GM23248 (cell line): ENCODE data around the gene KATNB1. TPM values are rescaled to one million over a fixed set of nuclear protein-coding genes. Genes with fewer than 3 reads are reported as not detected.
A peak's percentile ranks its signal among the peaks of the same experiment; 100 is the strongest.

Experiments
- DNase-seq: peaks from one replicate; pipeline ENCODE4 v3.0.0-alpha.2; 2015
- H2AFZ ChIP-seq: fragments of 200-600 bp; sonication (generic); 2 replicates; pipeline ENCODE4 v1.6.1; 2016; ENCODE audit warnings: antibody characterized with exemption
- H3F3A ChIP-seq: fragments of 200-600 bp; sonication (generic); 2 replicates; pipeline ENCODE4 v1.6.1; 2016; ENCODE audit warnings: mild to moderate bottlenecking, antibody characterized with exemption, mixed run types; ENCODE audit not compliant: insufficient read depth
- H3K27ac ChIP-seq: fragments of 200-600 bp; sonication (generic); 2 replicates; pipeline ENCODE4 v1.5.1; 2016; ENCODE audit warnings: mild to moderate bottlenecking
- H3K27me3 ChIP-seq: fragments of 200-600 bp; sonication (generic); replicated peaks from 2 replicates; pipeline ENCODE4 v1.6.1; 2016; ENCODE audit warnings: mild to moderate bottlenecking; ENCODE audit not compliant: insufficient read depth
- H3K36me3 ChIP-seq: fragments of 200-600 bp; sonication (generic); 2 replicates; pipeline ENCODE4 v1.6.1; 2016; ENCODE audit warnings: low read depth, mild to moderate bottlenecking
- H3K4me1 ChIP-seq: fragments of 200-600 bp; sonication (generic); 2 replicates; pipeline ENCODE4 v1.6.1; 2016; ENCODE audit warnings: mild to moderate bottlenecking; ENCODE audit not compliant: insufficient read depth
- H3K4me2 ChIP-seq: fragments of 200-600 bp; sonication (generic); one replicate; pipeline ENCODE4 v1.6.1; 2016; ENCODE audit warnings: mild to moderate bottlenecking; ENCODE audit not compliant: unreplicated experiment
- H3K4me3 ChIP-seq: fragments of 200-600 bp; sonication (generic); 2 replicates; pipeline ENCODE4 v1.5.1; 2016; ENCODE audit warnings: mild to moderate bottlenecking
- H3K79me2 ChIP-seq: fragments of 200-600 bp; sonication (generic); 2 replicates; pipeline ENCODE4 v1.6.1; 2016; ENCODE audit warnings: mild to moderate bottlenecking; ENCODE audit not compliant: insufficient read depth
- H3K9ac ChIP-seq: fragments of 200-600 bp; sonication (generic); 2 replicates; pipeline ENCODE4 v1.6.1; 2016; ENCODE audit warnings: mild to moderate bottlenecking
- H3K9me2 ChIP-seq: fragments of 200-600 bp; sonication (generic); 2 replicates; pipeline ENCODE4 v1.6.1; 2016; ENCODE audit warnings: mixed run types, mild to moderate bottlenecking, moderate library complexity; ENCODE audit not compliant: insufficient read depth
- H3K9me3 ChIP-seq: fragments of 200-600 bp; sonication (generic); one replicate; pipeline ENCODE4 v1.6.1; 2017; ENCODE audit warnings: low read depth
- H4K20me1 ChIP-seq: fragments of 200-600 bp; sonication (generic); 2 replicates; pipeline ENCODE4 v1.6.0; 2016; ENCODE audit not compliant: insufficient read depth
- EZH2 ChIP-seq: fragments of 200-600 bp; sonication (generic); IDR thresholded peaks from 2 replicates; pipeline ENCODE4 v1.6.1; 2018; ENCODE audit warnings: antibody characterized with exemption, mild to moderate bottlenecking; ENCODE audit not compliant: insufficient read depth, poor library complexity, severe bottlenecking
- EZH2phosphoT487 ChIP-seq: fragments of 200-600 bp; sonication (generic); IDR thresholded peaks from 2 replicates; pipeline ENCODE4 v1.6.1; 2018; ENCODE audit warnings: antibody characterized with exemption, moderate library complexity, mild to moderate bottlenecking, low read depth; ENCODE audit not compliant: insufficient read depth
- WGBS, 2 experiments: methylation state at CpG; one replicate each; pipeline ENCODE4 v1.1.6; 2015 to 2017; ENCODE audit warnings: low lambda C conversion rate in 2 of 2, low coverage in 1 of 2; ENCODE audit errors: missing lambda C conversion rate in 2 of 2; 5-methylcytosine and 5-hydroxymethylcytosine counted together
- in situ Hi-C: fragments of 300-500 bp; cut with MboI; formaldehyde crosslinking; loops from 2 replicates; pipeline ENCODE4 v1.15.0; 2020
- polyA plus RNA-seq: library from polyadenylated mRNA; unstranded; fragments of >200 nt; fragmentation: Nextera tagmentation; extraction: Ambion mirVana; gene quantifications from 2 replicates; pipeline ENCODE4 v1.2.1, GENCODE V29; 2016
- total RNA-seq: library from RNA; depleted of rRNA; stranded (reverse); fragments of >200 nt; shearing (Covaris generic); gene quantifications from 2 replicates; pipeline ENCODE4 v1.2.3, GENCODE V29; 2014

KATNB1 gene
- total and polyA plus RNA-seq, 2 experiments from 2014 or later = 19.3 to 20.2 TPM

DNA sequence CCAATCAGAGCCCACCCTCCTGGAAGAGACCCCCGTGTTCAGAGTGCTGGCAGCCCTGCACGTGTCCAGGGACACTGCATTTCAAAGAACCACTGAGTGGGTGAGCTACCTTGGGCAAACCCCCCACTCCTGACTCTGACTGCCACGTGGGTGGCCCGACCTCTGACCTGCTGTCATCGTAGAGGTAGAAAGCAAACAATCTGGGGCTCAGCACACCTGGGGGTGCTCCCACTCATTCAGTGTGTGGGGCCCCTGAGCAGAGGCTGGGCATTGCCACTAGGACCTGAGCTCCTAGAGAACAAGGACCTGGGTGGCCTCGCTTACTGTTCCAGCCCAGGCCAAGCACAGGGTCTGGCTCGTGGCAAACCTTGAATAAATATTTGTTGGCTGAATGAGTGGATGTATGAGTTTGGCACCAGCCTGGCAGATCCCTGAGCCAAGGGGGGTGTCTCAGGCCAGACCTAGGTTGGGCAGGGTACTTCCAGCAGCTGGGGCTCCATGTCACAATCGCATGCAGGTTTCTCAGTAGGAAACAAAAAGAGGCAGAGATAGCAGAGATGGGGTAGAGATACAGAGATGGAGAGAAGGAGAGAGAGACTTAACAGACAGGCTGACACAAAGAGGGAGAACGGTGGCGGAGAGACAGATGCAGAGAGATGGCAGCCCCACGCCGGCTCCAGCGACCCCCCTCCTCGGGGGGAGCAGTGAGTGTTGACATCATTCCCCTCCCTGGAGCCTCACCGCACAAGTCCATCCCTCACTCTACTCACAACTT, 46.4 kb upstream of the KATNB1 start:
- Histone ChIP-seq H3K36me3 (no peaks in the 10 kb centered on the region), H3K9ac (no peak overlapping the region), H3K79me2 (no peaks in the 10 kb centered on the region), H2AFZ (no peak overlapping the region), H3K4me1 (no peaks in the 10 kb centered on the region), H3K27ac (no peak overlapping the region), H3K27me3 (no peaks in the 10 kb centered on the region; the same call in 1 of the 2 replicates), H4K20me1 (no peaks in the 10 kb centered on the region), H3K4me2 (no peak overlapping the region), H3K4me3 (no peak overlapping the region), H3K9me2 (no peaks in the 10 kb centered on the region), H3F3A (no peaks in the 10 kb centered on the region), H3K9me3 (no peaks in the 10 kb centered on the region)
- WGBS, 2 experiments = 35 to 37% methylated on average over 14 to 15 of the region's 15 CpGs
- no peak for TF ChIP-seq EZH2phosphoT487
- TF ChIP-seq EZH2 = no peak
- in situ Hi-C loops = no loop called here
- DNase-seq = no peak

- no peak for DNase-seq
Observed at GRCh38 chr16:57689762-57690558, 45.6 kb upstream of the KATNB1 start.

DNA sequence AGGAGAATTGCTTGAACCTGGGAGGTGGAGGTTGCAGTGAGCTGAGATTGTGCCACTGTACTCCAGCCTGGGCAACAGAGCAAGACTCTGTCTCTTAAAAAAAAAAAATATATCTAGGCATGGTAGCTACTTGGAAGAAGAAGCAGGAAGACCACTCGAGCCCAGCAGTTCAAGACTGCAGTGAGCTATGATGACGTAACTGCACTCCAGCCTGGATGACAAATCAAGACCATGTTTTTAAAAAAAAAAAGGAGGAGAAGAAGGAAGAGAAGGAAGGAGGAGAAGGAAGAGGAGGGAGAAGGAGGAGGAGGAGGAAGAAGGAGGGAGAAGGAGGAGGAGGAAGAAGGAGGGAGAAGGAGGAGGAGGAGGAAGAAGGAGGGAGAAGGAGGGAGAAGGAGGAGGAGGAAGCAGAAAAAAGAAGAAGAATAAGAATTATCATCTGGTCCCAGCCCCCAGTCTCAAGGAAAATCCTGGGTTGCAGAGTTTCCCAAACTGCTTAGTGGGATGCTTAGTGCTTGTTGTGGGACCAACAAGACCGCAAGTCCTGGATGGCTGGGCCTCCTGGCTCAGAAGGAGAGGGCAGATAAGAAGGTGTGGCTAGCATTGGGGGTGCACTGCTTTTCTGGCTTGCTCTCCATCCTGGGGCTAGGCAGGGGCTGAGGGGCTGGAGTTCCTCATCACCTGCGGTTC, 44.6 kb upstream of the KATNB1 start:
- H3K36me3 ChIP-seq = no peaks in the 10 kb centered on the region
- 61 to 62% methylated on average over 4 of the region's 4 CpGs for WGBS, 2 experiments
- H4K20me1 ChIP-seq = no peaks in the 10 kb centered on the region
- no peaks in the 10 kb centered on the region for H3K79me2 ChIP-seq
- DNase-seq = peak; percentile 26
- H3K9me3 ChIP-seq = no peaks in the 10 kb centered on the region
- H3K4me2 ChIP-seq = no peak overlapping the region
- H3K9ac ChIP-seq = no peak overlapping the region
- TF ChIP-seq EZH2 (no peak), EZH2phosphoT487 (no peak)
- no peak overlapping the region for H3K27ac ChIP-seq
- H3K4me1 ChIP-seq = no peaks in the 10 kb centered on the region
- no peaks in the 10 kb centered on the region; the same call in 1 of the 2 replicates for H3K27me3 ChIP-seq
- in situ Hi-C loops = no loop called here
- no peak overlapping the region for H3K4me3 ChIP-seq
- H3F3A ChIP-seq = no peaks in the 10 kb centered on the region
- H2AFZ ChIP-seq = no peak overlapping the region
- no peaks in the 10 kb centered on the region for H3K9me2 ChIP-seq

More at GRCh38 chr16:57689762-57690558, 45.6 kb upstream of the KATNB1 start:
- in situ Hi-C loops = no loop called here
- no peak overlapping the region for H3K9ac ChIP-seq
- H3K36me3 ChIP-seq = no peaks in the 10 kb centered on the region
- no peaks in the 10 kb centered on the region for H3K9me2 ChIP-seq
- H3K9me3 ChIP-seq = no peaks in the 10 kb centered on the region
- H3K4me2 ChIP-seq = no peak overlapping the region
- TF ChIP-seq EZH2 = no peak
- TF ChIP-seq EZH2phosphoT487 = no peak
- H3K4me1 ChIP-seq = no peaks in the 10 kb centered on the region
- H2AFZ ChIP-seq = no peak overlapping the region
- H4K20me1 ChIP-seq = no peaks in the 10 kb centered on the region
- H3K27ac ChIP-seq = no peak overlapping the region
- no peak overlapping the region for H3K4me3 ChIP-seq
- H3K79me2 ChIP-seq = no peaks in the 10 kb centered on the region
- H3K27me3 ChIP-seq = no peaks in the 10 kb centered on the region; the same call in 1 of the 2 replicates
- H3F3A ChIP-seq = no peaks in the 10 kb centered on the region
- 64 to 65% methylated on average over 12 to 13 of the region's 13 CpGs for WGBS, 2 experiments

GRCh38 chr16:57692636-57693035, 42.9 kb upstream of the KATNB1 start:
- H3K4me1 ChIP-seq = no peaks in the 10 kb centered on the region
- no peaks in the 10 kb centered on the region for H4K20me1 ChIP-seq
- H3K27me3 ChIP-seq = no peaks in the 10 kb centered on the region; the same call in 1 of the 2 replicates
- H3K9ac ChIP-seq = no peak overlapping the region
- in situ Hi-C loops = no loop called here
- 13 to 26% methylated on average over 2 of the region's 2 CpGs for WGBS, 2 experiments
- H3K79me2 ChIP-seq = no peaks in the 10 kb centered on the region
- no peak overlapping the region for H3K4me3 ChIP-seq
- no peak for TF ChIP-seq EZH2
- no peak for TF ChIP-seq EZH2phosphoT487
- DNase-seq = no peak
- H3F3A ChIP-seq = no peaks in the 10 kb centered on the region
- no peaks in the 10 kb centered on the region for H3K9me2 ChIP-seq
- no peak overlapping the region for H3K27ac ChIP-seq
- H3K9me3 ChIP-seq = no peaks in the 10 kb centered on the region
- no peak overlapping the region for H3K4me2 ChIP-seq
- no peaks in the 10 kb centered on the region for H3K36me3 ChIP-seq
- H2AFZ ChIP-seq = no peak overlapping the region
